Effector memory CD8-positive, alpha-beta T cell (primary cell): ENCODE measurements around the gene ERCC6L2.
A peak's percentile ranks its signal among the peaks of the same experiment; 100 is the strongest.

ENCODE experiments used
- ATAC-seq: fragments of 150-1000 bp; cut with Tn5 transposase; replicated peaks from 2 replicates; pipeline ENCODE4 v1.10.0; 2021; ENCODE audit warnings: mild to moderate bottlenecking, moderate library complexity
- DNase-seq, 3 experiments: peaks; one replicate each; pipeline ENCODE4 v3.0.0; 2021
- H3K27ac Mint-ChIP-seq, 2 donors: one replicate each; pipeline ENCODE4 v1.8.0; 2022; ENCODE audit warnings: mild to moderate bottlenecking in 2 of 2, mixed read lengths in 2 of 2, moderate library complexity in 2 of 2
- H3K27me3 Mint-ChIP-seq, 2 donors: one replicate each; pipeline ENCODE4 v1.8.0; 2022; ENCODE audit warnings: mixed read lengths in 2 of 2
- H3K36me3 Mint-ChIP-seq: one replicate; pipeline ENCODE4 v1.8.0; 2022; ENCODE audit warnings: mild to moderate bottlenecking, moderate library complexity, mixed read lengths; ENCODE audit not compliant: insufficient read depth
- H3K4me1 Mint-ChIP-seq, 2 donors: one replicate each; pipeline ENCODE4 v1.8.0; 2022; ENCODE audit warnings: low read depth in 2 of 2, mixed read lengths in 2 of 2
- H3K4me3 Mint-ChIP-seq, 2 donors: one replicate each; pipeline ENCODE4 v1.8.0; 2022; ENCODE audit warnings: mild to moderate bottlenecking in 2 of 2, mixed read lengths in 2 of 2, moderate library complexity in 2 of 2
- H3K9me3 Mint-ChIP-seq, 2 donors: one replicate each; pipeline ENCODE4 v1.8.0; 2022; ENCODE audit warnings: mixed read lengths in 2 of 2

ERCC6L2 gene

GRCh38 chr9:95952471-95952870 lies 77.0 kb downstream of the ERCC6L2 start:
- no peaks in the 10 kb centered on the region for H3K9me3 Mint-ChIP-seq
- peaks cover 7% of the 10 kb centered on the region for H3K36me3 Mint-ChIP-seq
- no peak overlapping the region for H3K27ac Mint-ChIP-seq
- no peak overlapping the region for H3K4me3 Mint-ChIP-seq
- H3K4me1 Mint-ChIP-seq = peaks cover 3 to 10% of the 10 kb centered on the region in 2 donors
- ATAC-seq (no peak), DNase-seq (no peak)
- no peaks in the 10 kb centered on the region for H3K27me3 Mint-ChIP-seq

- no peak for DNase-seq
- ATAC-seq = no peak
- peak overlapping the region in 1 of 2 donors; percentile 62 for H3K27ac Mint-ChIP-seq
Observed at GRCh38 chr9:95953986-95954385, 78.5 kb downstream of the ERCC6L2 start.

GRCh38 chr9:95954940-95955339 lies 79.4 kb downstream of the ERCC6L2 start:
- no peaks in the 10 kb centered on the region for H3K9me3 Mint-ChIP-seq
- no peak for ATAC-seq
- peak overlapping the region in 1 of 2 donors; percentile 62 for H3K27ac Mint-ChIP-seq
- peaks cover 3 to 10% of the 10 kb centered on the region in 2 donors for H3K4me1 Mint-ChIP-seq
- peaks cover 4% of the 10 kb centered on the region for H3K36me3 Mint-ChIP-seq
- H3K4me3 Mint-ChIP-seq = no peak overlapping the region
- no peaks in the 10 kb centered on the region for H3K27me3 Mint-ChIP-seq
- no peak for DNase-seq

More at GRCh38 chr9:95953986-95954385, 78.5 kb downstream of the ERCC6L2 start:
- H3K4me3 Mint-ChIP-seq = no peak overlapping the region
- H3K36me3 Mint-ChIP-seq = peaks cover 4% of the 10 kb centered on the region
- H3K4me1 Mint-ChIP-seq = peaks cover 3 to 10% of the 10 kb centered on the region in 2 donors
- no peaks in the 10 kb centered on the region for H3K9me3 Mint-ChIP-seq
- H3K27me3 Mint-ChIP-seq = no peaks in the 10 kb centered on the region

GRCh38 chr9:95962936-95963335 lies 87.4 kb downstream of the ERCC6L2 start:
- Mint-ChIP-seq H3K36me3 (no peaks in the 10 kb centered on the region), H3K27me3 (no peaks in the 10 kb centered on the region), H3K4me3 (no peak overlapping the region), H3K9me3 (no peaks in the 10 kb centered on the region), H3K4me1 (peaks cover 2 to 3% of the 10 kb centered on the region in 2 donors), H3K27ac (no peak overlapping the region)
- no peak for DNase-seq
- no peak for ATAC-seq

GRCh38 chr9:95963659-95964058 lies 88.2 kb downstream of the ERCC6L2 start:
- Mint-ChIP-seq H3K4me3 (no peak overlapping the region), H3K36me3 (no peaks in the 10 kb centered on the region), H3K27me3 (no peaks in the 10 kb centered on the region), H3K9me3 (no peaks in the 10 kb centered on the region), H3K27ac (no peak overlapping the region), H3K4me1 (peaks cover 2 to 3% of the 10 kb centered on the region in 2 donors)
- DNase-seq (no peak), ATAC-seq (no peak)

- Mint-ChIP-seq H3K4me3 (no peak overlapping the region), H3K4me1 (peaks cover 2 to 3% of the 10 kb centered on the region in 2 donors), H3K36me3 (no peaks in the 10 kb centered on the region)
Observed at GRCh38 chr9:95966306-95966705, 90.8 kb downstream of the ERCC6L2 start.

GRCh38 chr9:95970317-95970716 lies 94.8 kb downstream of the ERCC6L2 start:
- Mint-ChIP-seq H3K27me3 (no peaks in the 10 kb centered on the region), H3K36me3 (peaks cover 13% of the 10 kb centered on the region), H3K4me3 (no peak overlapping the region), H3K9me3 (no peaks in the 10 kb centered on the region), H3K27ac (no peak overlapping the region), H3K4me1 (no peaks in the 10 kb centered on the region)
- DNase-seq (no peak), ATAC-seq (no peak)

More at GRCh38 chr9:95966306-95966705, 90.8 kb downstream of the ERCC6L2 start:
- no peaks in the 10 kb centered on the region for H3K27me3 Mint-ChIP-seq
- H3K27ac Mint-ChIP-seq = no peak overlapping the region
- DNase-seq = no peak
- no peaks in the 10 kb centered on the region for H3K9me3 Mint-ChIP-seq
- no peak for ATAC-seq

GRCh38 chr9:95971815-95972214 lies 96.3 kb downstream of the ERCC6L2 start:
- Mint-ChIP-seq H3K27me3 (no peaks in the 10 kb centered on the region), H3K9me3 (no peaks in the 10 kb centered on the region), H3K27ac (no peak overlapping the region), H3K4me1 (peaks cover 0 to 4% of the 10 kb centered on the region in 2 donors), H3K4me3 (no peak overlapping the region), H3K36me3 (peaks cover 13% of the 10 kb centered on the region)
- no peak for DNase-seq
- no peak for ATAC-seq

- no peak for ATAC-seq
- H3K27ac Mint-ChIP-seq = no peak overlapping the region
Observed at GRCh38 chr9:95974389-95974788, 98.9 kb downstream of the ERCC6L2 start.

GRCh38 chr9:95977371-95977770 lies 101.9 kb downstream of the ERCC6L2 start:
- Mint-ChIP-seq H3K9me3 (no peaks in the 10 kb centered on the region), H3K27me3 (no peaks in the 10 kb centered on the region), H3K4me3 (no peak overlapping the region), H3K27ac (no peak overlapping the region), H3K4me1 (peaks cover 10 to 24% of the 10 kb centered on the region in 2 donors), H3K36me3 (peaks cover 13% of the 10 kb centered on the region)
- ATAC-seq (no peak), DNase-seq (no peak)

More at GRCh38 chr9:95974389-95974788, 98.9 kb downstream of the ERCC6L2 start:
- Mint-ChIP-seq H3K27me3 (no peaks in the 10 kb centered on the region), H3K36me3 (peaks cover 13% of the 10 kb centered on the region), H3K4me3 (no peak overlapping the region), H3K4me1 (peaks cover 0 to 4% of the 10 kb centered on the region in 2 donors), H3K9me3 (no peaks in the 10 kb centered on the region)
- no peak for DNase-seq

- Mint-ChIP-seq H3K4me3 (no peak overlapping the region), H3K9me3 (no peaks in the 10 kb centered on the region), H3K27me3 (no peaks in the 10 kb centered on the region), H3K27ac (peak overlapping the region in 1 of 2 donors; percentile 48), H3K4me1 (peaks cover 11 to 24% of the 10 kb centered on the region in 2 donors), H3K36me3 (peaks cover 6% of the 10 kb centered on the region)
- DNase-seq = no peak
- ATAC-seq = no peak
Observed at GRCh38 chr9:95978106-95978505, 102.6 kb downstream of the ERCC6L2 start.

GRCh38 chr9:95979446-95979845 lies 104.0 kb downstream of the ERCC6L2 start:
- Mint-ChIP-seq H3K4me3 (no peak overlapping the region), H3K27ac (peak overlapping the region in 1 of 2 donors; percentile 3), H3K4me1 (peaks cover 11 to 24% of the 10 kb centered on the region in 2 donors), H3K9me3 (no peaks in the 10 kb centered on the region), H3K27me3 (no peaks in the 10 kb centered on the region), H3K36me3 (peaks cover 6% of the 10 kb centered on the region)
- DNase-seq (no peak), ATAC-seq (no peak)

- no peak for DNase-seq
- Mint-ChIP-seq H3K9me3 (no peaks in the 10 kb centered on the region), H3K4me3 (no peak overlapping the region), H3K27ac (peak overlapping the region; percentile 3 to 88), H3K27me3 (no peaks in the 10 kb centered on the region), H3K4me1 (peaks cover 11 to 24% of the 10 kb centered on the region in 2 donors), H3K36me3 (peaks cover 6% of the 10 kb centered on the region)
- no peak for ATAC-seq
Observed at GRCh38 chr9:95980262-95981125, 105.0 kb downstream of the ERCC6L2 start.
